GM23338 (cell line): ENCODE measurements around the gene RAB40A. TPM values are rescaled to one million over a fixed set of nuclear protein-coding genes. Genes with fewer than 3 reads are reported as not detected.
"Not testable (repeated sequence)": the region's sequence is repeated elsewhere in the genome, so short reads cannot be mapped to it uniquely, and the experiment has no call there.

Experiments used
- ATAC-seq: fragments of 200-7000 bp; cut with Tn5 transposase; 3 replicates; pipeline ENCODE4 v1.9.1; 2020
- DNase-seq: peaks from one replicate; pipeline ENCODE4 v3.0.0-alpha.2; 2015; ENCODE audit warnings: low spot score
- H2AFZ ChIP-seq: fragments of 200-600 bp; sonication (generic); 2 replicates; pipeline ENCODE4 v1.8.0; 2016; ENCODE audit warnings: antibody characterized with exemption, mild to moderate bottlenecking, moderate library complexity
- H3F3A ChIP-seq: fragments of 200-600 bp; sonication (generic); replicated peaks from 2 replicates; pipeline ENCODE4 v1.8.0; 2017; ENCODE audit warnings: antibody characterized with exemption, mixed run types, low read depth
- H3K27ac ChIP-seq: fragments of 200-600 bp; sonication (generic); 2 replicates; pipeline ENCODE4 v1.6.1; 2016; ENCODE audit warnings: low read depth
- H3K27me3 ChIP-seq: fragments of 200-600 bp; sonication (generic); 2 replicates; pipeline ENCODE4 v1.8.0; 2016; ENCODE audit warnings: mild to moderate bottlenecking, mixed run types, moderate library complexity; ENCODE audit not compliant: insufficient read depth
- H3K36me3 ChIP-seq: fragments of 200-600 bp; sonication (generic); 2 replicates; pipeline ENCODE4 v1.8.0; 2016; ENCODE audit warnings: mild to moderate bottlenecking; ENCODE audit not compliant: insufficient read depth
- H3K4me1 ChIP-seq: fragments of 200-600 bp; sonication (generic); 2 replicates; pipeline ENCODE4 v1.8.0; 2016; ENCODE audit warnings: mild to moderate bottlenecking, moderate library complexity; ENCODE audit not compliant: insufficient read depth
- H3K4me2 ChIP-seq: fragments of 200-600 bp; sonication (generic); 2 replicates; pipeline ENCODE4 v1.7.1; 2017; ENCODE audit warnings: mixed run types
- H3K4me3 ChIP-seq: fragments of 200-600 bp; sonication (generic); 2 replicates; pipeline ENCODE4 v1.6.1; 2016; ENCODE audit warnings: mixed run types
- H3K79me2 ChIP-seq: fragments of 200-600 bp; sonication (generic); replicated peaks from 2 replicates; pipeline ENCODE4 v1.8.0; 2017; ENCODE audit warnings: mild to moderate bottlenecking; ENCODE audit not compliant: insufficient read depth
- H3K9me2 ChIP-seq: fragments of 200-600 bp; sonication (generic); 2 replicates; pipeline ENCODE4 v1.8.0; 2017; ENCODE audit not compliant: insufficient read depth
- H4K20me1 ChIP-seq: fragments of 200-600 bp; sonication (generic); replicated peaks from 2 replicates; pipeline ENCODE4 v1.8.0; 2017; ENCODE audit warnings: mild to moderate bottlenecking; ENCODE audit not compliant: insufficient read depth
- H3K27ac Mint-ChIP-seq: 2 replicates; pipeline ENCODE4 v1.8.0; 2020; ENCODE audit warnings: inconsistent platforms, mild to moderate bottlenecking, moderate library complexity, mixed read lengths
- H3K27me3 Mint-ChIP-seq: 3 replicates; pipeline ENCODE4 v1.8.0; 2022; ENCODE audit warnings: low read depth, mild to moderate bottlenecking, moderate library complexity, mixed read lengths, inconsistent platforms; ENCODE audit not compliant: insufficient read depth, poor library complexity
- H3K36me3 Mint-ChIP-seq: 3 replicates; pipeline ENCODE4 v1.8.0; 2021; ENCODE audit warnings: low read depth, mild to moderate bottlenecking, inconsistent platforms, moderate library complexity, mixed read lengths
- H3K4me1 Mint-ChIP-seq: 3 replicates; pipeline ENCODE4 v1.8.0; 2020; ENCODE audit warnings: mild to moderate bottlenecking, inconsistent platforms, mixed read lengths
- H3K4me3 Mint-ChIP-seq: 3 replicates; pipeline ENCODE4 v1.8.0; 2021; ENCODE audit warnings: moderate library complexity, mild to moderate bottlenecking, inconsistent platforms, mixed read lengths
- H3K9me3 Mint-ChIP-seq: 3 replicates; pipeline ENCODE4 v1.8.0; 2020; ENCODE audit warnings: moderate library complexity, mild to moderate bottlenecking, inconsistent platforms, mixed read lengths
- CREB1 ChIP-seq: fragments of 250-450 bp; sonication (Bioruptor Pico); IDR thresholded peaks from 2 replicates; pipeline ENCODE4 v1.5.0; 2020; ENCODE audit warnings: low read depth, mild to moderate bottlenecking, moderate library complexity
- CTCF ChIP-seq, 2 experiments: fragments of 200-600 bp in 1 of 2; sonication (generic) in 1 of 2; conservative IDR thresholded peaks; 2 replicates each; pipeline versions ENCODE4 v1.5.1 to v1.6.1; 2016 to 2017; ENCODE audit warnings: antibody characterized with exemption in 2 of 2, low read depth in 2 of 2, mild to moderate bottlenecking in 2 of 2, moderate library complexity in 1 of 2
- EZH2 ChIP-seq: fragments of 200-600 bp; sonication (generic); IDR thresholded peaks from one replicate; pipeline ENCODE4 v1.8.0; 2017; ENCODE audit warnings: antibody characterized with exemption, mild to moderate bottlenecking, low read depth; ENCODE audit not compliant: unreplicated experiment
- JUNB ChIP-seq: IDR thresholded peaks from one replicate; pipeline ENCODE4 v1.6.1; 2016; ENCODE audit warnings: antibody characterized with exemption; ENCODE audit not compliant: unreplicated experiment
- NANOG ChIP-seq: IDR thresholded peaks from 2 replicates; pipeline ENCODE4 v1.6.1; 2016; ENCODE audit warnings: antibody characterized with exemption, borderline replicate concordance
- POLR2AphosphoS5 ChIP-seq: IDR thresholded peaks from 2 replicates; pipeline ENCODE4 v1.6.1; 2016; ENCODE audit warnings: antibody characterized with exemption, low read depth
- ZNF331 ChIP-seq: fragments of 250-450 bp; sonication (Bioruptor Pico); IDR thresholded peaks from 2 replicates; pipeline ENCODE4 v1.5.0; 2020; ENCODE audit warnings: low read depth, mild to moderate bottlenecking, moderate library complexity
- polyA plus RNA-seq: library from polyadenylated mRNA; unstranded; fragments of >200 nt; fragmentation: Nextera tagmentation; extraction: Ambion mirVana; gene quantifications from 2 replicates; pipeline ENCODE4 v1.2.1, GENCODE V29; 2016
- total RNA-seq: library from RNA; depleted of rRNA; stranded (reverse); fragments of >200 nt; shearing (Covaris generic); gene quantifications from 2 replicates; pipeline ENCODE4 v1.2.3, GENCODE V29; 2014
- TF ChIP-seq, protein P1 (sequence below): IDR thresholded peaks from one replicate; pipeline ENCODE4 v1.6.1; 2018; ENCODE audit warnings: antibody characterized with exemption; ENCODE audit not compliant: unreplicated experiment

Gene RAB40A
- total and polyA plus RNA-seq, 2 experiments from 2014 or later: 2.0 TPM; not detected in 1

DNA sequence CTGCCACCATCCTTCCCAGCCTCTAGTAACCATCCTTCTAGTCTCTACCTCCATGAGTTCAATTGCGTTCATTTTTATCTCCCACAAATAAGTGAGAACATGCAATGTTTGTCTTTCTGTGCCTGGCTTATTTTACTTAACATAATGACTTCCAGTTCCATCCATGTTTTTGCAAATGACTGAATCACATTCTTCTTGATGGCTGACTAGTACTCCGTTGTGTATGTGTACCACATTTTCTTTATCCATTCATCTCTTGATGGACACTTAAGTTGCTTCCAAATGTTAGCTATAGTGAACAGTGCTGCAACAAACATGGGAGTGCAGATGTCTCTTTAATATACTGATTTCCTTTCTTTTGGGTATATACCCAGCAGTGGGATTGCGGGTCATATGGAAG, 25.7 kb downstream of the RAB40A start:
- not testable (repeated sequence) for H2AFZ ChIP-seq, H3K27me3 Mint-ChIP-seq, ATAC-seq, H3K27ac Mint-ChIP-seq, H3K9me3 Mint-ChIP-seq, H3K4me1 Mint-ChIP-seq, H3K27me3 ChIP-seq, H4K20me1 ChIP-seq, H3K4me1 ChIP-seq, DNase-seq, H3F3A ChIP-seq, H3K4me3 Mint-ChIP-seq, H3K79me2 ChIP-seq, H3K4me3 ChIP-seq, H3K27ac ChIP-seq, H3K4me2 ChIP-seq, H3K9me2 ChIP-seq, H3K36me3 Mint-ChIP-seq, H3K36me3 ChIP-seq

DNA sequence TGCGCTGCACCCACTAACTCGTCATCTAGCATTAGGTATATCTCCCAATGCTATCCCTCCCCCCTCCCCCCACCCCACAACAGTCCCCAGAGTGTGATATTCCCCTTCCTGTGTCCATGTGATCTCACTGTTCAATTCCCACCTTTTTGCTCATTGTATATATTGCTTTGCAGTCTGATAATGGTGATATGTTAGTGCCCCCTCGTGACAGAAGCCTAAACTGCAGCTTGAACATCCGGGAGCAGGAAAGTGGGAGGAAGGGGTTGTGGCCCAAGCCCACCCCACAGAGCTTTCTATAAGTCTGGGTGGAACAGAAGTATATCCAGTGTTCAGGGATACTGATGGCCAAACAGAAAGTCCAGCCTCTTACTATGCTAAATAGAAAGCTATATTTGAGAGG, 29.6 kb downstream of the RAB40A start:
- not testable (repeated sequence) for H3K4me2 ChIP-seq, H3K9me3 Mint-ChIP-seq, H4K20me1 ChIP-seq, H2AFZ ChIP-seq, H3K36me3 Mint-ChIP-seq, H3F3A ChIP-seq, H3K4me1 ChIP-seq, H3K36me3 ChIP-seq, H3K79me2 ChIP-seq, H3K27me3 Mint-ChIP-seq, H3K9me2 ChIP-seq, H3K4me3 ChIP-seq, H3K4me1 Mint-ChIP-seq, H3K27me3 ChIP-seq, H3K27ac ChIP-seq, H3K27ac Mint-ChIP-seq, H3K4me3 Mint-ChIP-seq
- DNase-seq: peak; percentile 48
- peak; percentile 54 for ATAC-seq
- peak; percentile 63 for TF ChIP-seq CTCF (conservative IDR thresholded peaks at IDR 0.05; ENCODE audit: low read depth in 2 of 2)

- no peak for TF ChIP-seq EZH2
- no peak for TF ChIP-seq NANOG
- TF ChIP-seq CREB1 (CRISPR knock-in tag): no peak
- Histone ChIP-seq H3K27ac (no peak overlapping the region), H3K4me2 (no peak overlapping the region), H3K9me2 (no peaks in the 10 kb centered on the region), H4K20me1 (no peaks in the 10 kb centered on the region), H3K36me3 (no peaks in the 10 kb centered on the region), H3K4me1 (no peaks in the 10 kb centered on the region), H3F3A (no peaks in the 10 kb centered on the region), H3K79me2 (no peaks in the 10 kb centered on the region), H3K27me3 (no peaks in the 10 kb centered on the region), H3K4me3 (no peak overlapping the region), H2AFZ (no peak overlapping the region)
- DNase-seq (no peak), ATAC-seq (no peak)
- Mint-ChIP-seq H3K27ac (no peak overlapping the region), H3K9me3 (no peaks in the 10 kb centered on the region), H3K36me3 (no peaks in the 10 kb centered on the region), H3K4me3 (no peak overlapping the region), H3K4me1 (no peaks in the 10 kb centered on the region), H3K27me3 (no peaks in the 10 kb centered on the region)
Measured at GRCh38 chrX:103488794-103489193, 30.5 kb downstream of the RAB40A start.

DNA sequence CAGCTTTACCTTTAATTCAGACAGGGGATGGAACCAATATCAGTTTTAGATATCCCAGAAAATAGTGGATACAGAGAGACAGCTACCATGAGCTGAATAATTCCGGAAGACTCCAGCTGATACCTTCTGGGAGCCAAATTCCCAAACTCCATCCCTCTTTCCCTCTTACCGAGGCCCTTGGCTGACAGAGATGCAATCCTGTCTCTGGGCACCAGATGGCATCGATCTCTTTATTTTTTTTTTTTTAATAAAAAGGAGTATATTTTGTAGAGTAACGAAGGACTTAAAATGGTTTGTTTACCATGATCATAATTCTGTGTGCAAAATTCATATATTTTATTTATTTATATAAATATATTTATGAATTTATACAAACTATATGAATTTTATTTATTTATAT, 31.0 kb downstream of the RAB40A start:
- ATAC-seq (no peak), DNase-seq (peak; percentile 43)
- Histone ChIP-seq H3K27me3 (no peaks in the 10 kb centered on the region), H3K27ac (no peak overlapping the region), H3K4me3 (no peak overlapping the region), H2AFZ (no peak overlapping the region), H4K20me1 (no peaks in the 10 kb centered on the region), H3K4me2 (no peak overlapping the region), H3K79me2 (no peaks in the 10 kb centered on the region), H3K4me1 (no peaks in the 10 kb centered on the region), H3F3A (no peaks in the 10 kb centered on the region), H3K36me3 (no peaks in the 10 kb centered on the region), H3K9me2 (no peaks in the 10 kb centered on the region)
- TF ChIP-seq CTCF (conservative IDR thresholded peaks at IDR 0.05; ENCODE audit: low read depth in 2 of 2) (peak; percentile 32 to 42), ZNF331 (CRISPR knock-in tag) (no peak), JUNB (no peak), POLR2AphosphoS5 (no peak), CREB1 (CRISPR knock-in tag) (no peak)
- TF ChIP-seq, protein P1, sequence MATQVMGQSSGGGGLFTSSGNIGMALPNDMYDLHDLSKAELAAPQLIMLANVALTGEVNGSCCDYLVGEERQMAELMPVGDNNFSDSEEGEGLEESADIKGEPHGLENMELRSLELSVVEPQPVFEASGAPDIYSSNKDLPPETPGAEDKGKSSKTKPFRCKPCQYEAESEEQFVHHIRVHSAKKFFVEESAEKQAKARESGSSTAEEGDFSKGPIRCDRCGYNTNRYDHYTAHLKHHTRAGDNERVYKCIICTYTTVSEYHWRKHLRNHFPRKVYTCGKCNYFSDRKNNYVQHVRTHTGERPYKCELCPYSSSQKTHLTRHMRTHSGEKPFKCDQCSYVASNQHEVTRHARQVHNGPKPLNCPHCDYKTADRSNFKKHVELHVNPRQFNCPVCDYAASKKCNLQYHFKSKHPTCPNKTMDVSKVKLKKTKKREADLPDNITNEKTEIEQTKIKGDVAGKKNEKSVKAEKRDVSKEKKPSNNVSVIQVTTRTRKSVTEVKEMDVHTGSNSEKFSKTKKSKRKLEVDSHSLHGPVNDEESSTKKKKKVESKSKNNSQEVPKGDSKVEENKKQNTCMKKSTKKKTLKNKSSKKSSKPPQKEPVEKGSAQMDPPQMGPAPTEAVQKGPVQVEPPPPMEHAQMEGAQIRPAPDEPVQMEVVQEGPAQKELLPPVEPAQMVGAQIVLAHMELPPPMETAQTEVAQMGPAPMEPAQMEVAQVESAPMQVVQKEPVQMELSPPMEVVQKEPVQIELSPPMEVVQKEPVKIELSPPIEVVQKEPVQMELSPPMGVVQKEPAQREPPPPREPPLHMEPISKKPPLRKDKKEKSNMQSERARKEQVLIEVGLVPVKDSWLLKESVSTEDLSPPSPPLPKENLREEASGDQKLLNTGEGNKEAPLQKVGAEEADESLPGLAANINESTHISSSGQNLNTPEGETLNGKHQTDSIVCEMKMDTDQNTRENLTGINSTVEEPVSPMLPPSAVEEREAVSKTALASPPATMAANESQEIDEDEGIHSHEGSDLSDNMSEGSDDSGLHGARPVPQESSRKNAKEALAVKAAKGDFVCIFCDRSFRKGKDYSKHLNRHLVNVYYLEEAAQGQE: no peak
- Mint-ChIP-seq H3K4me1 (no peaks in the 10 kb centered on the region), H3K27ac (no peak overlapping the region), H3K9me3 (no peaks in the 10 kb centered on the region), H3K4me3 (no peak overlapping the region), H3K27me3 (no peaks in the 10 kb centered on the region), H3K36me3 (no peaks in the 10 kb centered on the region)
